HEK293 (cell line): ENCODE data around the gene SPACDR.
A peak's percentile ranks its signal among the peaks of the same experiment; 100 is the strongest.

Source experiments
- HOXA7 ChIP-seq: sonication (generic); formaldehyde crosslinking; IDR thresholded peaks from 2 replicates; pipeline ENCODE4 v1.8.1; 2022; ENCODE audit warnings: missing genetic modification reagents, borderline replicate concordance
- KLF9 ChIP-seq: fragments of 450-650 bp; formaldehyde crosslinking; IDR thresholded peaks from 2 replicates; pipeline ENCODE4 v1.5.1; 2016; ENCODE audit warnings: missing biosample characterization, missing genetic modification characterization, low read depth
- PRDM1 ChIP-seq: fragments of 450-650 bp; formaldehyde crosslinking; IDR thresholded peaks from 2 replicates; pipeline ENCODE4; 2016; ENCODE audit warnings: missing biosample characterization, missing genetic modification characterization
- ZFP69B ChIP-seq: fragments of 450-650 bp; formaldehyde crosslinking; IDR thresholded peaks from 2 replicates; pipeline ENCODE4 v1.5.1; 2016; ENCODE audit warnings: missing biosample characterization, missing genetic modification characterization
- ZIC2 ChIP-seq: fragments of 450-650 bp; formaldehyde crosslinking; IDR thresholded peaks from 2 replicates; pipeline ENCODE4 v1.5.1; 2016; ENCODE audit warnings: missing biosample characterization, missing genetic modification characterization
- ZNF133 ChIP-seq: fragments of 450-650 bp; formaldehyde crosslinking; IDR thresholded peaks from 2 replicates; pipeline ENCODE4 v1.5.1; 2016; ENCODE audit warnings: missing biosample characterization, missing genetic modification characterization
- ZNF169 ChIP-seq: fragments of 450-650 bp; formaldehyde crosslinking; IDR thresholded peaks from 2 replicates; pipeline ENCODE4 v1.5.1; 2016; ENCODE audit warnings: missing biosample characterization, missing genetic modification characterization
- ZNF175 ChIP-seq: fragments of 450-650 bp; formaldehyde crosslinking; IDR thresholded peaks from 2 replicates; pipeline ENCODE4 v1.5.1; 2016; ENCODE audit warnings: missing biosample characterization, missing genetic modification characterization
- ZNF2 ChIP-seq: fragments of 450-650 bp; formaldehyde crosslinking; IDR thresholded peaks from 2 replicates; pipeline ENCODE4 v1.5.1; 2016; ENCODE audit warnings: missing biosample characterization, missing genetic modification characterization
- ZNF211 ChIP-seq: fragments of 450-650 bp; formaldehyde crosslinking; IDR thresholded peaks from 2 replicates; pipeline ENCODE4 v1.5.1; 2016; ENCODE audit warnings: low read depth, missing biosample characterization, missing genetic modification characterization
- ZNF239 ChIP-seq: fragments of 450-650 bp; formaldehyde crosslinking; IDR thresholded peaks from 2 replicates; pipeline ENCODE4 v1.5.1; 2016; ENCODE audit warnings: missing biosample characterization, missing genetic modification characterization
- ZNF292 ChIP-seq: fragments of 450-650 bp; formaldehyde crosslinking; IDR thresholded peaks from 2 replicates; pipeline ENCODE4 v1.5.1; 2016; ENCODE audit warnings: low read depth, missing biosample characterization, missing genetic modification characterization, borderline replicate concordance
- ZNF311 ChIP-seq: fragments of 450-650 bp; formaldehyde crosslinking; IDR thresholded peaks from 2 replicates; pipeline ENCODE4 v1.5.1; 2017; ENCODE audit warnings: missing biosample characterization, missing genetic modification characterization, borderline replicate concordance
- ZNF521 ChIP-seq: fragments of 450-650 bp; formaldehyde crosslinking; IDR thresholded peaks from 2 replicates; pipeline ENCODE4 v1.5.1; 2017; ENCODE audit warnings: missing biosample characterization, mild to moderate bottlenecking, missing genetic modification characterization
- ZNF530 ChIP-seq: fragments of 450-650 bp; formaldehyde crosslinking; IDR thresholded peaks from 2 replicates; pipeline ENCODE4 v1.5.1; 2016; ENCODE audit warnings: low read depth, missing biosample characterization, missing genetic modification characterization
- ZNF596 ChIP-seq: fragments of 450-650 bp; IDR thresholded peaks from 2 replicates; pipeline ENCODE4 v1.5.0; 2018; ENCODE audit warnings: missing biosample characterization, mild to moderate bottlenecking, missing genetic modification characterization, moderate library complexity
- ZNF610 ChIP-seq: fragments of 450-650 bp; formaldehyde crosslinking; IDR thresholded peaks from 2 replicates; pipeline ENCODE4 v1.5.1; 2016; ENCODE audit warnings: missing biosample characterization, missing genetic modification characterization, borderline replicate concordance
- ZNF624 ChIP-seq: fragments of 450-650 bp; formaldehyde crosslinking; IDR thresholded peaks from 2 replicates; pipeline ENCODE4 v1.5.1; 2017; ENCODE audit warnings: missing biosample characterization, missing genetic modification characterization
- ZNF677 ChIP-seq: fragments of 450-650 bp; IDR thresholded peaks from 2 replicates; pipeline ENCODE4 v1.5.0; 2018; ENCODE audit warnings: missing biosample characterization, mild to moderate bottlenecking, missing genetic modification characterization, moderate library complexity
- TF ChIP-seq, protein P1 (sequence below): fragments of 450-650 bp; formaldehyde crosslinking; IDR thresholded peaks from 2 replicates; pipeline ENCODE4 v1.5.1; 2016; ENCODE audit warnings: missing biosample characterization, missing genetic modification characterization
- TF ChIP-seq, protein P2 (sequence below): sonication (generic); formaldehyde crosslinking; IDR thresholded peaks from 2 replicates; pipeline ENCODE4 v1.8.1; 2022; ENCODE audit warnings: mild to moderate bottlenecking, moderate library complexity, missing genetic modification reagents
- TF ChIP-seq, protein P3 (sequence below): fragments of 450-650 bp; formaldehyde crosslinking; IDR thresholded peaks from 2 replicates; pipeline ENCODE4 v1.5.1; 2016; ENCODE audit warnings: missing biosample characterization, missing genetic modification characterization, borderline replicate concordance
- TF ChIP-seq, protein P4 (sequence below): fragments of 450-650 bp; formaldehyde crosslinking; IDR thresholded peaks from 2 replicates; pipeline ENCODE4 v1.5.1; 2016; ENCODE audit warnings: missing biosample characterization, missing genetic modification characterization, borderline replicate concordance
- TF ChIP-seq, protein P5 (sequence below): fragments of 450-650 bp; formaldehyde crosslinking; IDR thresholded peaks from 2 replicates; pipeline ENCODE4 v1.5.1; 2016; ENCODE audit warnings: missing biosample characterization, missing genetic modification characterization
- TF ChIP-seq, protein P6 (sequence below): fragments of 450-650 bp; formaldehyde crosslinking; IDR thresholded peaks from 2 replicates; pipeline ENCODE4 v1.5.1; 2016; ENCODE audit warnings: missing biosample characterization, missing genetic modification characterization, low read depth
- TF ChIP-seq, protein P7 (sequence below): fragments of 450-650 bp; formaldehyde crosslinking; IDR thresholded peaks from 2 replicates; pipeline ENCODE4 v1.5.1; 2016; ENCODE audit warnings: missing biosample characterization, missing genetic modification characterization

SPACDR gene

DNA sequence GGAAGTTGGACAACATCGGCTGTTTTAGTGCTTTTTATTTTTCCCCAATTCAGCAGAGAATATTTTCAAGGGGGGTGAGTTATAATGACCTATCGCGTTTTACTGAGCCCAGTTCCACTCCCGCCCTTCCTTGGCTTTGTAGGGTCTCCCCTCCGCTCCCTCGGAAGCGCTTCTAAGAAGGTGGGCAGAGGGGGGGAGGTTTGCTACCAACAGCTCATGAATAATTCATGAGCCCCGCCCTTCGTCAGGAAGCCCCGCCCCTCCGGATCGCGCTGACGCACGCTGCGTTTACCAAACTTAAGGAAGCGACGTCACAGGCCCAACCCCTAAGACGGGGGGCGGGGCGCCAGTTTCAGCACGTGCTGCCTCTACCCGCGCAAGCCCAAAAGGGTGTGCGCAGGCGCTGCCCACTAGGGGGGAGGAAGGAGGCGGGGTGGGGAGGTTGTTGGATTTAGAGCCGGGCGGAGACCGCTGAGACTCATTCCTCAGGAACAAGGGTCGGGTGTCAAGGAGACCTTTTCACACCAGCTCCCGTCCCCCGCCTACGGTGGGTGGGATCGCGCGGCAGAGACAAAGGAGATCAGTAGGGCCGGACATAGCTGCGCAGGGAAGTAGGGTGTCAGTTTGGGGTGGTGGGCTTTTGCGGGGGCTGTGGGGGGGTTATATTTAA is 35.0 kb downstream of the SPACDR start (continued):
- TF ChIP-seq, protein P1, sequence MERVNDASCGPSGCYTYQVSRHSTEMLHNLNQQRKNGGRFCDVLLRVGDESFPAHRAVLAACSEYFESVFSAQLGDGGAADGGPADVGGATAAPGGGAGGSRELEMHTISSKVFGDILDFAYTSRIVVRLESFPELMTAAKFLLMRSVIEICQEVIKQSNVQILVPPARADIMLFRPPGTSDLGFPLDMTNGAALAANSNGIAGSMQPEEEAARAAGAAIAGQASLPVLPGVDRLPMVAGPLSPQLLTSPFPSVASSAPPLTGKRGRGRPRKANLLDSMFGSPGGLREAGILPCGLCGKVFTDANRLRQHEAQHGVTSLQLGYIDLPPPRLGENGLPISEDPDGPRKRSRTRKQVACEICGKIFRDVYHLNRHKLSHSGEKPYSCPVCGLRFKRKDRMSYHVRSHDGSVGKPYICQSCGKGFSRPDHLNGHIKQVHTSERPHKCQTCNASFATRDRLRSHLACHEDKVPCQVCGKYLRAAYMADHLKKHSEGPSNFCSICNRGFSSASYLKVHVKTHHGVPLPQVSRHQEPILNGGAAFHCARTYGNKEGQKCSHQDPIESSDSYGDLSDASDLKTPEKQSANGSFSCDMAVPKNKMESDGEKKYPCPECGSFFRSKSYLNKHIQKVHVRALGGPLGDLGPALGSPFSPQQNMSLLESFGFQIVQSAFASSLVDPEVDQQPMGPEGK (tag by site-specific recombination), result peak; percentile 98
- TF ChIP-seq ZNF624 (no peak), ZIC2 (peak; percentile 40), ZNF175 (no peak), ZNF610 (tag by site-specific recombination) (peak; percentile 23; the same call in 1 of the 2 replicates), PRDM1 (no peak), ZNF169 (tag by site-specific recombination) (no peak), HOXA7 (CRISPR knock-in tag) (no peak), ZFP69B (tag by site-specific recombination) (peak; percentile 76), ZNF677 (no peak), ZNF211 (no peak), ZNF2 (tag by site-specific recombination) (peak; percentile 18), ZNF530 (tag by site-specific recombination) (no peak), ZNF292 (tag by site-specific recombination) (no peak), ZNF311 (tag by site-specific recombination) (no peak), KLF9 (peak; percentile 88), ZNF521 (tag by site-specific recombination) (no peak), ZNF239 (no peak), ZNF596 (tag by site-specific recombination) (peak; percentile 15; the same call in 1 of the 2 replicates), ZNF133 (tag by site-specific recombination) (no peak)
- TF ChIP-seq, protein P2, sequence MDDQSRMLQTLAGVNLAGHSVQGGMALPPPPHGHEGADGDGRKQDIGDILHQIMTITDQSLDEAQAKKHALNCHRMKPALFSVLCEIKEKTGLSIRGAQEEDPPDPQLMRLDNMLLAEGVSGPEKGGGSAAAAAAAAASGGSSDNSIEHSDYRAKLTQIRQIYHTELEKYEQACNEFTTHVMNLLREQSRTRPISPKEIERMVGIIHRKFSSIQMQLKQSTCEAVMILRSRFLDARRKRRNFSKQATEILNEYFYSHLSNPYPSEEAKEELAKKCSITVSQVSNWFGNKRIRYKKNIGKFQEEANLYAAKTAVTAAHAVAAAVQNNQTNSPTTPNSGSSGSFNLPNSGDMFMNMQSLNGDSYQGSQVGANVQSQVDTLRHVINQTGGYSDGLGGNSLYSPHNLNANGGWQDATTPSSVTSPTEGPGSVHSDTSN (CRISPR knock-in tag), result peak; percentile 66; the same call in 1 of the 2 replicates
- TF ChIP-seq, protein P3, sequence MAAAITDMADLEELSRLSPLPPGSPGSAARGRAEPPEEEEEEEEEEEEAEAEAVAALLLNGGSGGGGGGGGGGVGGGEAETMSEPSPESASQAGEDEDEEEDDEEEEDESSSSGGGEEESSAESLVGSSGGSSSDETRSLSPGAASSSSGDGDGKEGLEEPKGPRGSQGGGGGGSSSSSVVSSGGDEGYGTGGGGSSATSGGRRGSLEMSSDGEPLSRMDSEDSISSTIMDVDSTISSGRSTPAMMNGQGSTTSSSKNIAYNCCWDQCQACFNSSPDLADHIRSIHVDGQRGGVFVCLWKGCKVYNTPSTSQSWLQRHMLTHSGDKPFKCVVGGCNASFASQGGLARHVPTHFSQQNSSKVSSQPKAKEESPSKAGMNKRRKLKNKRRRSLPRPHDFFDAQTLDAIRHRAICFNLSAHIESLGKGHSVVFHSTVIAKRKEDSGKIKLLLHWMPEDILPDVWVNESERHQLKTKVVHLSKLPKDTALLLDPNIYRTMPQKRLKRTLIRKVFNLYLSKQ, result no peak
- TF ChIP-seq, protein P4, sequence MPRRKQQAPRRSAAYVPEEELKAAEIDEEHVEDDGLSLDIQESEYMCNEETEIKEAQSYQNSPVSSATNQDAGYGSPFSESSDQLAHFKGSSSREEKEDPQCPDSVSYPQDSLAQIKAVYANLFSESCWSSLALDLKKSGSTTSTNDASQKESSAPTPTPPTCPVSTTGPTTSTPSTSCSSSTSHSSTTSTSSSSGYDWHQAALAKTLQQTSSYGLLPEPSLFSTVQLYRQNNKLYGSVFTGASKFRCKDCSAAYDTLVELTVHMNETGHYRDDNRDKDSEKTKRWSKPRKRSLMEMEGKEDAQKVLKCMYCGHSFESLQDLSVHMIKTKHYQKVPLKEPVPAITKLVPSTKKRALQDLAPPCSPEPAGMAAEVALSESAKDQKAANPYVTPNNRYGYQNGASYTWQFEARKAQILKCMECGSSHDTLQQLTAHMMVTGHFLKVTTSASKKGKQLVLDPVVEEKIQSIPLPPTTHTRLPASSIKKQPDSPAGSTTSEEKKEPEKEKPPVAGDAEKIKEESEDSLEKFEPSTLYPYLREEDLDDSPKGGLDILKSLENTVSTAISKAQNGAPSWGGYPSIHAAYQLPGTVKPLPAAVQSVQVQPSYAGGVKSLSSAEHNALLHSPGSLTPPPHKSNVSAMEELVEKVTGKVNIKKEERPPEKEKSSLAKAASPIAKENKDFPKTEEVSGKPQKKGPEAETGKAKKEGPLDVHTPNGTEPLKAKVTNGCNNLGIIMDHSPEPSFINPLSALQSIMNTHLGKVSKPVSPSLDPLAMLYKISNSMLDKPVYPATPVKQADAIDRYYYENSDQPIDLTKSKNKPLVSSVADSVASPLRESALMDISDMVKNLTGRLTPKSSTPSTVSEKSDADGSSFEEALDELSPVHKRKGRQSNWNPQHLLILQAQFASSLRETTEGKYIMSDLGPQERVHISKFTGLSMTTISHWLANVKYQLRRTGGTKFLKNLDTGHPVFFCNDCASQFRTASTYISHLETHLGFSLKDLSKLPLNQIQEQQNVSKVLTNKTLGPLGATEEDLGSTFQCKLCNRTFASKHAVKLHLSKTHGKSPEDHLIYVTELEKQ, result peak; percentile 58; the same call in 1 of the 2 replicates
- TF ChIP-seq, protein P5, sequence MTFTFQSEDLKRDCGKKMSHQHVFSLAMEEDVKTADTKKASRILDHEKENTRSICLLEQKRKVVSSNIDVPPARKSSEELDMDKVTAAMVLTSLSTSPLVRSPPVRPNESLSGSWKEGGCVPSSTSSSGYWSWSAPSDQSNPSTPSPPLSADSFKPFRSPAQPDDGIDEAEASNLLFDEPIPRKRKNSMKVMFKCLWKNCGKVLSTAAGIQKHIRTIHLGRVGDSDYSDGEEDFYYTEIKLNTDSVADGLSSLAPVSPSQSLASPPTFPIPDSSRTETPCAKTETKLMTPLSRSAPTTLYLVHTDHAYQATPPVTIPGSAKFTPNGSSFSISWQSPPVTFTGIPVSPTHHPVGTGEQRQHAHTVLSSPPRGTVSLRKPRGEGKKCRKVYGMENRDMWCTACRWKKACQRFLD, result no peak
- TF ChIP-seq, protein P6, sequence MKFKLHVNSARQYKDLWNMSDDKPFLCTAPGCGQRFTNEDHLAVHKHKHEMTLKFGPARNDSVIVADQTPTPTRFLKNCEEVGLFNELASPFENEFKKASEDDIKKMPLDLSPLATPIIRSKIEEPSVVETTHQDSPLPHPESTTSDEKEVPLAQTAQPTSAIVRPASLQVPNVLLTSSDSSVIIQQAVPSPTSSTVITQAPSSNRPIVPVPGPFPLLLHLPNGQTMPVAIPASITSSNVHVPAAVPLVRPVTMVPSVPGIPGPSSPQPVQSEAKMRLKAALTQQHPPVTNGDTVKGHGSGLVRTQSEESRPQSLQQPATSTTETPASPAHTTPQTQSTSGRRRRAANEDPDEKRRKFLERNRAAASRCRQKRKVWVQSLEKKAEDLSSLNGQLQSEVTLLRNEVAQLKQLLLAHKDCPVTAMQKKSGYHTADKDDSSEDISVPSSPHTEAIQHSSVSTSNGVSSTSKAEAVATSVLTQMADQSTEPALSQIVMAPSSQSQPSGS (tag by site-specific recombination), result peak; percentile 75
- TF ChIP-seq, protein P7, sequence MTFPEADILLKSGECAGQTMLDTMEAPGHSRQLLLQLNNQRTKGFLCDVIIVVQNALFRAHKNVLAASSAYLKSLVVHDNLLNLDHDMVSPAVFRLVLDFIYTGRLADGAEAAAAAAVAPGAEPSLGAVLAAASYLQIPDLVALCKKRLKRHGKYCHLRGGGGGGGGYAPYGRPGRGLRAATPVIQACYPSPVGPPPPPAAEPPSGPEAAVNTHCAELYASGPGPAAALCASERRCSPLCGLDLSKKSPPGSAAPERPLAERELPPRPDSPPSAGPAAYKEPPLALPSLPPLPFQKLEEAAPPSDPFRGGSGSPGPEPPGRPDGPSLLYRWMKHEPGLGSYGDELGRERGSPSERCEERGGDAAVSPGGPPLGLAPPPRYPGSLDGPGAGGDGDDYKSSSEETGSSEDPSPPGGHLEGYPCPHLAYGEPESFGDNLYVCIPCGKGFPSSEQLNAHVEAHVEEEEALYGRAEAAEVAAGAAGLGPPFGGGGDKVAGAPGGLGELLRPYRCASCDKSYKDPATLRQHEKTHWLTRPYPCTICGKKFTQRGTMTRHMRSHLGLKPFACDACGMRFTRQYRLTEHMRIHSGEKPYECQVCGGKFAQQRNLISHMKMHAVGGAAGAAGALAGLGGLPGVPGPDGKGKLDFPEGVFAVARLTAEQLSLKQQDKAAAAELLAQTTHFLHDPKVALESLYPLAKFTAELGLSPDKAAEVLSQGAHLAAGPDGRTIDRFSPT (tag by site-specific recombination), result 0 out of 2 replicates have a peak, but pooled peaks have one; percentile 20
